GM19193 (cell line): ENCODE measurements around the gene RFC5.

Experiments
- POLR2A ChIP-seq: IDR thresholded peaks from 4 replicates; pipeline ENCODE4 v1.6.1; 2011; ENCODE audit not compliant: insufficient read depth, insufficient read length; ENCODE audit errors: extremely low read depth

RFC5 gene

DNA sequence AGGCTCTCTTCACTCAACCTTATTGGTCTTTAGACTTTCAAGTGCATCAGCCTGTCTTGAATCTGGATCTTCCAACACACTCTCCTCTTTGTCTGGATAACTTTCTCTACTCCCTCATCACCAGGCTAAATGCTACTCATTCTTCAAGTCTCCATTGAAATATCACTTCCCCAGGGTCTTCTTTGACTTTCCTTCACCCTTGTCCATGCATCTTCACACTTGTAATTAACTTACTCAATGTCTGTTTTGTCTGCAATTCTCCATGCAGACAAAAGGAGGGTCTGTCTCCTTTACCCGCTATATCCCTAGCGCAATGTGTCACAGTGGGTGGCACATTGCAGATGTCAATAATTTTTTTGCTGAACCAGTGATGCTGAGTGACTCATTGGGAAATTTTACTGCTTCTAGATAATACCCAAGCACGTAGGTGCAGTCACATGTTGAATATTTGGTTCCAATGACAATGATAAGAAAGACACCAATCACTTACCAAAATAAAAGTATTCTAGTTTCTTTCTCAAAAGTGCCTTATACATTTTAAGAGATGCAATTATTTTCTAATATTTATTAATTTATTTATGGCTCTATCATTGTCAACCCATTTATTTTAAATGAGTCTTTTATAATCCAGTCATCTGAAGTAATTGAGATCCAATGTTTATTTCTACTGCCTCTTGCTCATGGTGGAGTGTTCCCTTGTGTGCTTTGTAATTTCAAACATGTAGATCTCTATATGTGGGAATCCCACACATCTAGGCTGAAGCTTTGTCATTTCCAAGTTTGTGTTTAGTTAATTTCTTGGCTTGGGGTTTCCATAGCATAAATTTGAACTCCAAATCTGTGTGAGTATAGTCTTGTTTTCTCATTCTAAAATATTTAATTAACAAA, 21.7 kb upstream of the RFC5 start:
- TF ChIP-seq POLR2A, result no peak

DNA sequence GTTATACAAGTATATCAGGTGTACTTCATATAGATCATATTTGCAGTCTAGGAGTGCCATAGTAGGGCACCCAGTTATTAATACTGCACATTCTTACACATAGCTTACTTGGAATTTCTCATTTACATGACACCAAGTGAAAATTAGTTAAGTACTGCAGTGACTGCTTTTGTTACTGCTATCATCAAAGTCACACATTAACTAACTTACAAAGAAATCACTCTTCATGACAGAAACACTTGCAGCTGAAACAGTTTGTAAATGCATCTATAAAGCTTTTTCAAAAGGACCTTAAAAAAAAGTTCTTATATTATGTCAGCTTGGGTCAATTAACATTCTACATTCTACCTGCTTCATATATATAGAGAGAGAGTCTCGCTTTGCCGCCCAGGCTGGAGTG, 17.8 kb upstream of the RFC5 start:
- no peak for TF ChIP-seq POLR2A

DNA sequence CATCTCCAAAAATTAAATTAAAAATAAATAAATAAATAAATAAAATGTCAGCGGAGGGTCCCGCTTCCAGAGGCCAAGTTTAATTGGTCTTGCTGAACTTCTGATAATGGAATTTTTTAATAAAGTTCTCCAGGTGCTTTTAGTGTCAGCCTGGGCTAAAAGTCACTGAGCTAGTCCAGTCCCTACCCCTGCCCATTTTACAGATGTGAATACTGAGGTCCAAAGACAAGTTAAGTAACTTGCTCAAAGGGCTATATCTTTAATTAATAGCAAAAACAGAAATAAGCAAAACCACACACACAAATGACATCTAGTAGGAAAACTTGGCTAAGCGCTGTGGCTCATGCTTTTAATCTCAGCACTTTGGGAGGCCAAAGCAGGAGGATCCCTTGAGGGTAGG, 5.6 kb upstream of the RFC5 start:
- TF ChIP-seq POLR2A, result no peak

DNA sequence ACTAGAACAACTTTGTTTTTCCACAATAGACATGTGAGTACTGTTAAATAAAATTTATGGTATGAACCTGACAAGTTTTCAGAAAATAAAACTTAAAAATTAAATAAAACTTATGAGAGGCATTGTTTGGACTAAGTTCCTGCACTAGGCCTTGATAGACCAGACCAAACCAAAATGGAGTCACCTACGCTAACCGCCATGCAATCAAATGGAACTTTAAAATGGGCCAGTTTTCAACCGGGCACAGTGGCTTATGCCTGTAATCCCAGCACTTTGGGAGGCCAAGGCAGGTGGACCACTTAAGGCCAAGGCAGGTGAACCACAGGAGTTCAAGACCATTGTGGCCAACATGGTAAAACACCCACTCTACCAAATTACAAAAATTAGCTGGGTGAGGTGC, 5.1 kb upstream of the RFC5 start:
- TF ChIP-seq POLR2A, result no peak

DNA sequence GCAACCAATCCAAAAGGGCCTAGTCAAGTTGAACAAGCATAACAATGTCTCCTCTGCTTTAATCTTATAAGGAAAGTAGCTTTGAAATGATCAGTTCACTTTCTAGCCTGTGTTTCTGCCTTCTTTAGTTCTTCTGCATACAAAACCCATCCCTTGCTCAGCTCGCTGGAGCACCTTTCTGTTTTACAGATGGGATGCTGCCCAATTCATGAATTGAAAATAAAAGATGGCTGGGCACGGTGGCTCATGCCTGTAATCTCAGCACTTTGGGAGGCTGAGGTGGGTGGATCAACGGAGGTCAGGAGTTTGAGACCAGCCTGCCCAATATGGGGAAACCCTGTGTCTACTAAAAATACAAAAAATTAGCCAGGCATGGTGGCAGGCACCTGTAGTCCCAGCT, 4.5 kb upstream of the RFC5 start:
- TF ChIP-seq POLR2A, result no peak

DNA sequence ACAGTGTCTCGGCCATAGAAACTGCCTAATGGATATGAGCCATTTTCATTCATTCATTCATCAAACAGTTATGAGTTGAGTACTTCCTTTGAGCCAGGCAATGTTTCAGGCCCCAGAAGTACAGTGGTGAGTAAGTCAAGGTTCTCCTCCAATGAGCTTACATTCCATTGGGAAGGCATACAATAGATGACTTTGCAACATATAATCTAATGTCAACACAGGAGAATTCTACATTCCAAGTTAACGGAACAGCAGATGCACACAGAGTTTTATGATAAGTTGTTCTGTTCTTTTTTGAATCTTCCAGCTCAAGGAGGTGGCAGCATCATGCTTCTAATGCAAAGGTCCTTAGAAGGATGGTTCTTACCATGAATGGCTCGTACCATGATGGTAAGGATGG, 3.2 kb upstream of the RFC5 start:
- no peak for TF ChIP-seq POLR2A

DNA sequence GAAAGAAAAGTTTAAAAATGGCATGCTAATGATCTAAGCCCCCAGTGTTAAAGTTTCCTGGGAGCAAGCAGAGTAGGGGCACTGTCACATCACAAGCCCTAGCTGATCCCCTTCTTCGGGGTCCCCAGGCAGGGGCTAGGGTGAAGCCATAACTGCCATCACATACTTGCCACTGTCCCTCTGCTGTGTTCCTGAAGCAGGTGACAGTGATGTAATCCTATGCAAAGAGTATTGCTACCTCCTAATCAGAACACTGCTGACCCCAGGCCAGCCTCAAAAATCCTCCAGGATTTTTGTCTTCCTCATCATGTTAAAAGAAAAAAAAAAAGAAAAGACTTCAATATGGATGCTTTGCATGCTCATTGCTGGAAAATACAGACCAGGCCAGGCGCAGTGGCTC, 1.2 kb upstream of the RFC5 start:
- no peak for TF ChIP-seq POLR2A

DNA sequence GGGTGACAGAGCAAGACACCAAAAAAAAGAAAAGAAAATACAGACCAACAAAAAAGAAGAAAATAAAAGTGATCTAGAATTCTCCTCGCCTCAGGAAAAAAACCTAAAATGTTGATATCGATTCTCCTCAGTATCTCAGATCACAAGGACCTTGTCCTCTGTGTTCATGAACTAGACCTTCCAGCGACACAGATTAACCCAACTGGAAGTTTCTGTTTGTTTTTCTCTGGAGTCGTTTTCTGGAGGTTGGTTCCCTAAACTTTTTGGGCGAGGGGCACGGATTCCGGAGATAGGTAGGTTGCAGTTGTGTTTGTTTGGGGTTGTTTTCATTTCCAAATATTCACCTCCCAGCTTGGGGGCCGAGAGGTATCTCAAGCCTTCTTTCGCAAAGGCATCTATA, 559 bp upstream of the RFC5 start:
- no peak for TF ChIP-seq POLR2A

DNA sequence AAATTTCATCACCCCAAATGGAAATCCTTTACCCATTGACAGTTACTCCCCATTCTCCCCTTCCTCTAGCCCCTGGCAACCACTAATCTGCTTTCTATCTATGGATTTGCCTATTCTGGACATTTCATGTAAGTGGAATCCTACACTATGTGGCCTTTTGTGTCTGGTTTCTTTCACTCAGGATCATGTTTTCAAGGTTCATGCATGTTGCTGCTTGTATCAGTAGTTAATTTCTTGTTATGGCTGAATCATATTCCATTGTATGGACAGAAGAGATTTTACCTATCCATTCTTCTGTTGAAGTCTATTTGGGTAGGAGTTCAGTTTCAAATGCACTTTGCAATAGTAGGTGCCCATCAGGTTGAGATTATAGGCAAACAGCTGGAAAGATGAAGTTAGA, 1.4 kb downstream of the RFC5 start:
- TF ChIP-seq POLR2A, result no peak

DNA sequence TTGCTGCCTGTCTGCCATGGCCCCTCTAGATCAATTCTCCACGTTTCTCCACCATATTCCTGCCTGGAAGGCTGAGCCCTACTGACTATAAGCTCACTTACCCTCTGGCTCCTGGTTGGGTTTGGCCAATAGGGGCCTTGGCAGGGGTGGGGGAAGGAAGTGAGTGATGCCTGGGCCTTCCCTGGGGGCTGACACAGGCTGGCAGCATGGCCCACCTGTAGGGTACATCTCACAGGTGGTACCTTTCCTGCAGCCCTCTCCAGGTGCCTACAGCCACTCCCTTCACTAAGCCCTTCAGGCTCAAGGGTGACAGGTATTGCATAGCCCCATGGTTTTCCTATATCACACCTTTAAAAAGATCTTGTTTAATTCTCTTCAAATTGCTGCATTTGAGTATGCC, 3.5 kb downstream of the RFC5 start:
- TF ChIP-seq POLR2A, result no peak

DNA sequence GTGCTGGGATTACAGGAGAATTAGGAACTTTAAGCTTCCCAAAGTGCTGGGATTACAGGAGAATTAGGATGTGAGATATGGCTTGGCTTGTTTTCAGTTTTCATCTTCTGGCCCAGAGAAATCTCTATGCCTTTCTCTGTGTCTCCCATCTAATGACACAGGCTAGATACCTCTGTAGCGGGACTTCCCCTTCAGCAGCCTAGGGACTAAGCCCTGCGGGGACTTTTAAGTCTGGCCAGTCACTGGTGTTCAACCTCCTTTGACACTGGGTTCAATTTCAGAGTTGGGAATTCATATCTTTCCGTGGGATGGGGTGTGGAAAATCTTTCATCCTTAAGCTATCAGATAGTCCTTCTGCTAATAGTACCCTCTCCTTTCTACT, 6.2 kb downstream of the RFC5 start:
- TF ChIP-seq POLR2A, result no peak

DNA sequence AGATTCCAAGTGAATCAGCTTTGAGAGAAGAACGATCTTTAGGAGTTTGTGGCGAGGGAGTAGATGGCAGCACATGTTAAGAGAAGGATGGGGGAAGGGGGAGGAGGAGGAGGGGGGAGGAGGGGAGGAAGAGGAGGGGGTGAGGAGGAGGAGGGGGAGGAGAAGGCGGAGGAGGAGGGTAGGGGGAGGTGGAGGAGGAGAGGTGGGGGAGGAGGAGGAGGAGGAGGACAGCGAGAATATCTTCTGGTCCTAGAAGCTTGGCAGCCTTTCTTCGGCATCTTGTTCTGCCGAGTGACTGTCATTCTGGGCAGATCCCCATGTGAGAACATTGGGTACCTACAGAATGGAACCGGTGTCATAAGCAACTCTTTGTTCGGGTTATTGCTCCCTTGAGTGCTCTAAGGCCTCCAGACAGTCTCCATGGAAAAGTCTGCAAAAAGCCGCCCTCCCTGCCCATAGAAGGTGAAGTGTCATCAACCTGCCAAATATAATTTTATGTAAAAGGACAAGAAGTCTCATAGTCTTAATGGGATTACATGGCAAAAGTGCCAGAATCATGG, 6.9 kb downstream of the RFC5 start:
- no peak for TF ChIP-seq POLR2A

DNA sequence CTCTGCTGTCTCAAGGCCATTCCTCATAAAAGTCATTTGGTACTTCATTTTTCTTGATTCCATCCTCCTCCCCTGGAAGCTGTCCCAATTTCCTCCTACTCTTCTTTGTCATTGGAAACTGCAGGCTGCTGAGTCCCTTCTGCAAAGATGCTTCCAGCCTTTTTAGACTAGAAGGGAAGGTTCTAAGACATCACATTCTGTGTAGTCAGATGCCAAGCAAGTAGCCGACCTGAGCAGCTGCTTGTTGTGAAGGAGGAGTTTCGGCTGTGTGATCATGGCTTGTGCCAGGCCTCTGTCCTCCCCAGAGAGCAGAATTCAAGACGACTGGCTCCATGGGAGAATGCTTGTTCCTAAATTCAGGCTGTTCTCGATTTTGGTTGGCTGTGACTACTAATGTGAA, 8.7 kb downstream of the RFC5 start:
- TF ChIP-seq POLR2A, result no peak

DNA sequence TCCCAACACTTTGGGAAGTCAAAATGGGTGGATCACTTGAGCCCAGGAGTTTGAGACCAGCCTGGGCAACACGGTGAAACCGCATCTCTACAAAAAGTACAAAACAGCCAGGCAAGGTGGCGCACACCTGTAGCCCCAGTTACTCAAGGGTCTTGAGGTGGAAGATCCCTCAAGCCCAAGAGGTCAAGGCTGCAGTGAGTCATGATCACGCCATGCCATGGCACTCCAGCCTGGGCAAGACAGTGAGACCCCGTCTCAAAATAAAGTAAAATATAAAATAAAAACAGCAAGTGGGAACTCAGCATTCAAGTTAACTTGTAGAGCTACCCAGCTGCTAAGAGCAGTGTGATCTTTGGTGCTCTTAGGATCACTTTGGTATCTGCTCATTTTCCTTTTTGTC, 12.7 kb downstream of the RFC5 start:
- TF ChIP-seq POLR2A, result no peak

DNA sequence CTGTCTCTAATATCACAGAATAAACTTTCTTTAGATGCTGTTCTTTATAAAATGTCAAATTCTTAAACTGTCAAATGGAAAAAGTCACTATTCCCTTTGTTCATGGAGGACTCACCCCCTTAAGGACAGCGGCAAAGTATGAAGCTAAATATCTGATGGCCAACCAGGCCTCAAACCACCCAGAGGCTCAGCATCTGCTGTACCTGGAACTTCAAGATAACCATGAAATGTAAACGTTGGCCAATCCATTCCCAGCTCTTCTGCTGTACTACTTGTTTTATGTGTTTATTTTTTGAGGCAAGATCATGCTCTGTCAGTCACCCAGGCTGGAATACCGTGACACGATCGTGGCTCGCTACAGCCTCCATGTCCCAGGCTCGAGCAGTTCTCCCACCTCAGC, 15.7 kb downstream of the RFC5 start:
- no peak for TF ChIP-seq POLR2A

DNA sequence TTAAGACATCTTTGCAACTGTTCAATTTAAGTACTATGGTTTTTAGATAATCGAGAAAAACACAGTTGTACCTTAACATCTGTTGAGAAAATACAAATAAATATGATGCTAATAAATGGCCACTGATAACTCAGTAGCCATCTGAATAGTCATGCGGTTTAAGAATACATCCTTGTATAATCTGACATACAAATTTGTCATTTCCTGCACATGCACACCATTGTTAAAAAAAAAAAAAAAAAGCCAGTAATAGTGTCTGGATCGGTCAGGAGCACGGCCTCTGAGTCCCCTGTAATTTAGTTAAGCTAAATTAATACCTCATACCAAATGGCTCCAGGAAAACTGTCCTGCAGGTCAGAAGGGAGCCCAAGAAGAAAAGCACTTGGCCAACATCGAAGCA, 16.8 kb downstream of the RFC5 start:
- no peak for TF ChIP-seq POLR2A

DNA sequence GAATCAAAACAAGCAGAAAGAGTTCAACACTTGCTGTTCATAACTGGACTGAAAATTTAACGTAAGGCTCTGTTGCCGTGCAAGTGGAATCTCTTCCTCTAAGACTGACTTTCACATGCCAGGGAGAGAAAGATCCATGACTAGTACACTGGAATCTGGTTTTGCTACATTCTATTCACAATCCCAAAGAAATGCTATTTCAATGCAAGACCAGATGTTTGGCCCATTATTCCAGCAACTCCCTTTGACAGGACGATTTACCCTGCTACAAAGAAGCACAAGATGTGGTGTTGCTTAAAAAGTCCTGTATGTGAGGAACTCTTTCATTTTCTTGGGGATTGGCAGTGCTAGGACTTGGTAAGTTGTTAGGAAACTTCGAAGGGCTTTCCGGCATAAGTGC, 17.4 kb downstream of the RFC5 start:
- TF ChIP-seq POLR2A, result no peak

DNA sequence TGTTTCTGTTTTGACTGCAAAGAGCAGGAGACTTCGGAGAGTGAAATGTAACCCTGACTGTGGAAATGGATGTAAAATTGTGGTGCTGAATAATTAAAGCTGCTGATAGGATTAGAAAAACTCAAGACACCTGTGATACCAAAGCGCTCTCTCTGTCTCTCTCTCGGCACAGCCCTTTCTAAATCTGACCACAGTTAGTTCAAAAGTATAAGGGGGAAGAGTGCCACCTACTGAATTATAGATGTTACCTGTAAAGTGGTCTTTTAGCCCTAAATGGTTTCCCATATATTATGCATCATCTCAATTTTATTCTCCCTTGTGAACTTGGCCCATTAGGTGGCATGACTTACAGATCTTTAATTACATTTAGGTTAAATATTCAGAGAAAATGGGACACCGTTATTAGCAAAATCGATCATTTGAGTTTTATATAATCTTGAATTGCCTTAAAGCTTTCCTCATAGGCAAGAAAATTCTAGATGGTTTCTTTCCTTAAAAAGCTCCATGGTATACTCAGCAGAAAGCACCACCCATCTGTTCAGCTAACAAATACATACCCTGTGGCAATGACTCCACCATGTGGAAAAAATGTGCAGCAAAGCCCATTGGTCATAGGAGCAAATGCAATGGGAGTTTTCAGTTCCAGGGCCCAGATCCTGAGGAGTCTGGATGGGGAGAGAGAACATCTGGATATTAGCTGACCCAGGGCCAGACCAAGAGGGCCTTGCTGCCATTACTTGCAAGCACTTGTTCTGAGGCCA, 18.1 kb downstream of the RFC5 start:
- no peak for TF ChIP-seq POLR2A
